DND-41 (cell line): Measurements from ENCODE around the gene SPCS2.
"Not testable (repeated sequence)": the region's sequence is repeated elsewhere in the genome, so short reads cannot be mapped to it uniquely, and the experiment has no call there.

Experiments
- ATAC-seq: fragments of 200-7000 bp; cut with Tn5 transposase; 3 replicates; pipeline ENCODE4 v1.9.1; 2021; ENCODE audit warnings: low read depth; ENCODE audit not compliant: insufficient read depth
- DNase-seq: peaks from one replicate; pipeline ENCODE4 v3.0.0-alpha.2; 2020
- H2AFZ ChIP-seq: 2 replicates; pipeline ENCODE4 v1.6.0; 2012; ENCODE audit warnings: low read depth, low read length
- H3K27ac ChIP-seq: 2 replicates; pipeline ENCODE4 v1.5.1; 2012; ENCODE audit warnings: low read length, inconsistent platforms
- H3K27me3 ChIP-seq: fragments of 200-600 bp; sonication (generic); 2 replicates; pipeline ENCODE4 v1.6.0; 2012; ENCODE audit warnings: low read length, mild to moderate bottlenecking, inconsistent platforms; ENCODE audit not compliant: insufficient read depth, poor library complexity
- H3K36me3 ChIP-seq: 2 replicates; pipeline ENCODE4 v1.5.1; 2012; ENCODE audit warnings: low read length, inconsistent platforms; ENCODE audit not compliant: insufficient read depth
- H3K4me1 ChIP-seq: 2 replicates; pipeline ENCODE4 v1.5.1; 2012; ENCODE audit warnings: mild to moderate bottlenecking, low read length; ENCODE audit not compliant: insufficient read depth
- H3K4me2 ChIP-seq: 2 replicates; pipeline ENCODE4 v1.6.0; 2012; ENCODE audit warnings: mild to moderate bottlenecking, moderate library complexity, low read length, inconsistent platforms; ENCODE audit not compliant: insufficient read depth
- H3K4me3 ChIP-seq, 2 experiments: fragments of 200-600 bp in 1 of 2; shearing (Covaris generic) in 1 of 2; 2 replicates each; pipeline ENCODE4 v1.5.1; 2012 to 2016; ENCODE audit warnings: inconsistent platforms in 2 of 2, low read length in 2 of 2, mild to moderate bottlenecking in 2 of 2, low read depth in 1 of 2, moderate library complexity in 1 of 2
- H3K79me2 ChIP-seq: 2 replicates; pipeline ENCODE4 v1.6.0; 2012; ENCODE audit warnings: low read length, inconsistent platforms; ENCODE audit not compliant: insufficient read depth
- H3K9ac ChIP-seq: 2 replicates; pipeline ENCODE4 v1.6.0; 2012; ENCODE audit warnings: low read depth, mild to moderate bottlenecking, inconsistent platforms, low read length, moderate library complexity
- H3K9me3 ChIP-seq: 2 replicates; pipeline ENCODE4 v1.5.1; 2012; ENCODE audit warnings: low read length, moderate library complexity, mild to moderate bottlenecking, inconsistent platforms; ENCODE audit not compliant: insufficient read depth, severe bottlenecking
- H4K20me1 ChIP-seq: 2 replicates; pipeline ENCODE4 v1.6.0; 2012; ENCODE audit warnings: low read length; ENCODE audit not compliant: insufficient read depth
- CTCF ChIP-seq: IDR thresholded peaks from 2 replicates; pipeline ENCODE4 v1.5.1; 2012; ENCODE audit warnings: borderline replicate concordance, low read length, moderate library complexity, mild to moderate bottlenecking; ENCODE audit not compliant: poor library complexity, severe bottlenecking; ENCODE audit errors: extremely low read depth
- EZH2 ChIP-seq: IDR thresholded peaks from 3 replicates; pipeline ENCODE4 v1.6.1; 2012; ENCODE audit warnings: borderline replicate concordance, low read depth, mild to moderate bottlenecking, moderate library complexity, low read length, inconsistent platforms; ENCODE audit not compliant: severe bottlenecking

SPCS2 gene

GRCh38 chr11:75014129-75014528 lies 65.1 kb downstream of the SPCS2 start:
- H4K20me1 ChIP-seq: no peaks in the 10 kb centered on the region
- ATAC-seq (no peak), DNase-seq (no peak)
- H3K27ac ChIP-seq: no peak overlapping the region
- H3K4me2 ChIP-seq: no peak overlapping the region
- H3K79me2 ChIP-seq: no peaks in the 10 kb centered on the region
- H3K4me3 ChIP-seq: no peak overlapping the region
- H3K36me3 ChIP-seq: peaks cover 37% of the 10 kb centered on the region
- H3K9me3 ChIP-seq: no peaks in the 10 kb centered on the region
- H3K27me3 ChIP-seq: no peaks in the 10 kb centered on the region
- H3K4me1 ChIP-seq: no peaks in the 10 kb centered on the region
- no peak overlapping the region for H3K9ac ChIP-seq
- no peak overlapping the region for H2AFZ ChIP-seq
- TF ChIP-seq EZH2 (no peak), CTCF (no peak)

- not testable (repeated sequence) for H3K4me3 ChIP-seq
Measured at GRCh38 chr11:75019200-75019599, 70.1 kb downstream of the SPCS2 start.

GRCh38 chr11:75020328-75020727 lies 71.3 kb downstream of the SPCS2 start:
- H3K4me3 ChIP-seq, H4K20me1 ChIP-seq, H3K27ac ChIP-seq, H3K36me3 ChIP-seq, H2AFZ ChIP-seq, H3K27me3 ChIP-seq, H3K9ac ChIP-seq, ATAC-seq, H3K4me1 ChIP-seq, H3K4me2 ChIP-seq, H3K79me2 ChIP-seq, H3K9me3 ChIP-seq, DNase-seq: not testable (repeated sequence)

More at GRCh38 chr11:75019200-75019599, 70.1 kb downstream of the SPCS2 start:
- not testable (repeated sequence) for H2AFZ ChIP-seq, H3K9me3 ChIP-seq, ATAC-seq, H3K4me2 ChIP-seq, H3K9ac ChIP-seq, H3K36me3 ChIP-seq, H4K20me1 ChIP-seq, DNase-seq, H3K27ac ChIP-seq, H3K27me3 ChIP-seq, H3K4me1 ChIP-seq, H3K79me2 ChIP-seq

- Histone ChIP-seq H3K9ac (no peak overlapping the region), H3K4me1 (no peaks in the 10 kb centered on the region), H3K4me3 (no peak overlapping the region), H3K4me2 (no peak overlapping the region), H3K27me3 (no peaks in the 10 kb centered on the region), H3K9me3 (no peaks in the 10 kb centered on the region), H3K27ac (no peak overlapping the region), H2AFZ (no peak overlapping the region), H3K36me3 (no peaks in the 10 kb centered on the region), H3K79me2 (no peaks in the 10 kb centered on the region), H4K20me1 (no peaks in the 10 kb centered on the region)
- peak; percentile 6; the same call in 1 of the 3 replicates for ATAC-seq
- no peak for DNase-seq
- TF ChIP-seq CTCF: no peak
- no peak for TF ChIP-seq EZH2
Measured at GRCh38 chr11:75022296-75022695, 73.2 kb downstream of the SPCS2 start.
